GM21619 (cell line): ENCODE results near the gene STX2.
"Not testable (repeated sequence)": the region's sequence is repeated elsewhere in the genome, so short reads cannot be mapped to it uniquely, and the experiment has no call there.

Source experiments
- ATAC-seq: cut with Tn5 transposase; IDR thresholded peaks from one replicate; pipeline ENCODE4 v1.9.1; 2021; ENCODE audit not compliant: unreplicated experiment

The STX2 gene

DNA sequence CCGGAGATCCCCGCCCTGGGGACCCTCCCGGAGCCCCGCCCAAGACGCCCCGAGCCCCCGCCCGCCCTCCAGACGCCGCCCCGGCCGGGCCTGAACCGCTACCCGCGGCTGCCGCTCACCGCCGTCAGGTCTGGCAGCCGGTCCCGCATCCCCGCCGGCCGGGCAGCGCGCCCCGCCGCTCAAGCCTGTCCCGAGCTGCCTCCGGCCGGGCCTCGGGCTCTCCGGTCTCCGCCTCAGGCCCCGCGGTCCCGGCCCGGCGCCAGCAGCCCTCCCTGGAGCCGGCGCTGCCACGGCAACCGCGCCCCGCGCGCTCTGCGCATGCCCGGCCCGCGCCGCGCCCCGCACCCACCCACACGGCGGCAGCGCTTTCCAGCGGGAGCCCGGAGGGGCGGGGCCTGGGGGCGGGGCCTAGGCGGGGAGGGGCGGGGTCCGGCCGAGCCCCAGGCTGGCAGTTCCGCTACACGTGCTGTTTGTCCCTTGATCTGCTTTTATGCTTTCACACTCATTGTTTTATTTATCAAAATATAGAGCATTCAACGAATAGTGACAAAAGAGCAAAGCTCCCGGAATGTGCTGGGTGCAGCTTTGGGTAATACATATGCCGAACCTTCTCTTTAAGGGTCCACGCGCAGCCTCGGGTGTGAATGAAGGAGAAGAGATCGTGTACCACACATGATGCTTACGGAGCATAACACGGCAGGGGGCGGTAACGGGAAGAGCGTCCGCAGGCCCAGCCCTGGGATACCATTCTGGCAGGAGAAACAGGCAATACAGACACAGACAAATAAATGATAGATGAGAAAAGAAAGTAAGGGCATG is at the start of gene STX2:
Gene STX2, minus strand, starts transcription at position 300 of the 819 bp plus-strand sequence. Its CDS starts 151 bp downstream, at position 149.
- ATAC-seq: peak; percentile 77

GRCh38 chr12:130887190-130887589 is 48.1 kb upstream of the STX2 start:
- not testable (repeated sequence) for ATAC-seq

DNA sequence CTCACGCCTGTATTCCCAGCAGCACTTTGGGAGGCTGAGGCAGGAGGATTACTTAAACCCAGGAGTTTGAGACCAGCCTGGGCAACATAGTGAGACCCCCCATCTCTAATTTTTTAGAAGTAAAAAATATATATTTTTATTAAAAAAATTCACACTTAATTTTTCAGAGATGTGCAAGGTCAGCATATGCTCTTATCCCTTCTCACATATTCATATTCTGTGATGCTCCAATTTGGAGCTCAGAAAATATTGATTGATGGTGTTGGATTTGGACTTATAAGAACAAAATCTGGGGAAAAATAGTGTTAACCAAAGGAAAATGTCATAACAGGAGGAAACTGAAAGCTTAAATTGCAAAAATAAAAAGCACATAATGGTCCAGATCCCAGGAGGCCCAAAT is 42.5 kb upstream of the STX2 start:
- no peak for ATAC-seq

DNA sequence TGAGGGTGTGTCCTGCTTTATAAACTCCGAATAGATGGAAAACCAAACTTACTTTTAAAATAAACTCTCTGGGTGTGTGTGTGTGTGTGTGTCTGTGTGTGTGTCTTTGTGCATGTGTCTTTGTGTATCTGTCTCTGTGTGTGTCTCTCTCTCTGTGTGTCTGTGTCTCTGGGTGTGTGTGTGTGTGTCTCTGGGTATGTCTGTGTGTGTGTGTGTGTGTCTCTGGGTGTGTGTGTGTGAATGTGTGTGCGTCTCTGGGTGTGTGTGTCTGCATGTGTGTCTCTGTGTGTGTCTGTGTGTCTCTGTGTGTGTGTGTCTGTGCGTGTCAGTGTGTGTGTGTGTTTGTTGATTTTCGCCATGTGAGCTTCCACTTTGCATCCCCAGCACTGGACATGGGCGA is 42.0 kb upstream of the STX2 start:
- ATAC-seq: no peak

GRCh38 chr12:130880411-130880885 is 41.4 kb upstream of the STX2 start:
- peak; percentile 42 for ATAC-seq

GRCh38 chr12:130879781-130880389 is 40.8 kb upstream of the STX2 start:
- ATAC-seq: no peak

DNA sequence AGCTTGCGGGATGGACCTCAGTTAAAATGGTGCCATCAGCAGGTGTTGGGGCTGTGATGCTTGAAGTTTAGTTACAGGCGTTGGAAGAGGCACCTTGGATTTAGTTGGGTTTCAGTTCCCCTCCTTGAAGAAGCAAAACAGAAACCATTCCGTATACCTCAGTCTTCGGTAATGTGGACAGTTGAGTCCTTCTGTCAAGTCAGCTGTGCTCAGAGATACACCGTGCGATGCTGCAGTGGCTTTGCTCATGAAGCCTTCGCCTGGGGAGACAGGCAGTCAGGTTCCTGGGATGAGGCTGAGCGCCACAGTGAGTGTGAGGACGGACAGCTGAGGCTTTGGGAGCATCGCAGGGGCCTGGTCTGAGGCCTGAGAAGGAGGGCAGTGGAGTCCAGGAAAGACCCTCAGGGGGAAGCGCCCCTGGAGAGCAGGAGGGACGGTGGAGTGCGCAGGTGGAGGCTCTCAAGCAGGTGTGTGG is 40.2 kb upstream of the STX2 start:
- peak; percentile 83 for ATAC-seq

GRCh38 chr12:130878193-130879185 is 39.4 kb upstream of the STX2 start:
- ATAC-seq: no peak

- no peak for ATAC-seq
Observed at GRCh38 chr12:130877333-130877732, 38.3 kb upstream of the STX2 start.

DNA sequence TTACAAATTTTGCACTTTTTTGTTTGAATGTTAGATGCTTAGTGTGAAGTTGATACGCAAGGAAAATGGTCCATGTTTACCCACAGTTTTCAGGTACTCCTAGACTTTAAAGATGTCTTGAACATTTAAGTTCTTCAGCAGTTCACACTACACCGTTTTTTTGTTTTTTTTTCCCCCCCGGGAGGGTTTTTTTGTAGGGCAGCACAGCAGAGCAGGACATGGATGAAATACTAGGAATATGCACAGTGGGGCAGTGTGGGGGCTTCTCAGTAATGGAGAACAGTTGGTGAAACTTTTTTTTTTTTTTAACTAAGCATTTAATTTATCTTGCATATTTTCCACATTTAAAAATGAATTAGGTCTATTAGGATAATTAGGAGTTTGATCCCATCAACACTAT is 37.7 kb upstream of the STX2 start:
- no peak for ATAC-seq

- no peak for ATAC-seq
Observed at GRCh38 chr12:130876297-130876696, 37.2 kb upstream of the STX2 start.

GRCh38 chr12:130875708-130876107 is 36.7 kb upstream of the STX2 start:
- not testable (repeated sequence) for ATAC-seq

DNA sequence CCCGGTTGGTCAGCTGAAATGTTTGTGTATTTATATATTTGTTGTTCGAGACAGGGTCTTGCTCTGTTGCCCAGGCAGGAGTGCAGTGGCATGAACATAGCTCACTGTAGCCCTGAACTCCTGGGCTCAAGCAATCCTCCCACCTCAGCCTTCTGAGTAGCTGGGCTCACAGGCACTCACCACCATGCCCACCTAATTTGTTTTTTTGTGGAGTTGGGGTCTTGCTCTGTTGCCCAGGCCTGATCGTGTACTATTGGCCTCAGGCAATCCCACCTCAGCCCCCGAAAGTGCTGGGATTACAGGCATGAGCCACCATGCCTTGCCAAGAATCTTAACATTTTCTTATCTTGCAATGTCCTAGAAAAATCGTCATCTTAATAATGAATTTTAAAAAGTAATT is 36.1 kb upstream of the STX2 start:
- no peak for ATAC-seq

DNA sequence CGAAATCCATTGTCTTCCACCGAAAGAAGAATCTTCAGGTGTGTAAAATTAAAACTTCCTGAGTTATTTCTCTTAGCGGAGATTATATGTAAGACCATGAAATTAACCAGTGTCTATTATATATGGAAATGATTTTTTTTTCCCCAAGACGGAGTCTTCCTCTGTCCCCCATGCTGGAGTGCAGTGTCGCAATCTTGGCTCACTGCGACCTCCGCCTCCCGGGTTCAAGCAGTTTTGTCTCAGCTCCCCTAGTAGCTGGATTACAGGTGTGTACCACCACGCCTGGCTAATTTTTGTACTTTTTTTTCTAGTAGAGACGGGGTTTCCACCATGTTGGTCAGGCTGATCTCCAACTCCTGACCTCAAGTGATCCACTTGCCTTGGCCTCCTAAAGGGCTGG is 35.6 kb upstream of the STX2 start:
- no peak for ATAC-seq

- no peak for ATAC-seq
Observed at GRCh38 chr12:130873825-130874224, 34.8 kb upstream of the STX2 start.

- no peak for ATAC-seq
Observed at GRCh38 chr12:130873106-130873795, 34.2 kb upstream of the STX2 start.

DNA sequence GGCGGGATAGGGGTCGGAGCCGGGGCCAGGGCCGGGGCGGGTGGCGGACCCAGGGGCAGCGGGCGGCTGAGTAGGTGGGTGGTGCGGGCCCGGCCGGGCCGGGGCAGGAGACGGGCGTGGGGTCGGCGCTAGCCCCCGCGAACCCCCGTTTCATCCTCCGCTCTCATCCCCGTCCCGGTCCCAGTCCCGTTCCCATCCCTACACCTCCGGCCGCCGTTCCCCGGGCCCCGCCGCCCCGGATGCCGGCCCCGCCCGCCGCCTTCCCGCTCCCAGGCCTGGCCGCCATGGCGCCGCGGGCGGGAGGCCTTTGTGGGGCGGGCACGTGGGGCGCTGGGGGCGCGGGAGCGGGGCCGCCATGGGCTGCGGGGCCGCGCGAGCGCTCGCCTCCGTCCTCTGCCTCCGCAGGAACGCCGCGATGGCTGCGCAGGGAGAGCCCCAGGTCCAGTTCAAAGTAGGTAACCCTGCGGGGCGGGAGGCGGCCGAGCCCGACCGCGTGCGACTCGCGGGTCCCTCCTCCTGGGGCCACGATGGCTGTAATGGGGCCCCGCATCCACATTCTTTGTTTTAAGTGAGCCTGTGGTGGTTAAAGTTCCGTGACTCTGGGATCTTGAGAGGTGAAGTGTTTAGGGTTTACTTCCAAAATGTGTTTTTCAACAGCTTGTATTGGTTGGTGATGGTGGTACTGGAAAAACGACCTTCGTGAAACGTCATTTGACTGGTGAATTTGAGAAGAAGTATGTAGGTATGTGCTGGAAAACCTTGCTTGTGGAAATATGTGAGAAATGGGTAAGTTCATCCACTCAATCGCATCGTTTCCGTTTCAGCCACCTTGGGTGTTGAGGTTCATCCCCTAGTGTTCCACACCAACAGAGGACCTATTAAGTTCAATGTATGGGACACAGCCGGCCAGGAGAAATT is 33.4 kb upstream of the STX2 start:
- peak; percentile 20 for ATAC-seq

GRCh38 chr12:130871286-130872178 is 32.5 kb upstream of the STX2 start, which contains the start of gene RAN:
TSS of gene RAN (plus strand) at chr12:130872066. CDS start at chr12:130872594, 528 bp downstream.
- ATAC-seq: peak; percentile 60
